Small intestine (tissue), 7 donors: ENCODE measurements around the gene PRKN. TPM values are rescaled to one million over a fixed set of nuclear protein-coding genes. Genes with fewer than 3 reads are reported as not detected.

Experiments
- DNase-seq, 2 donors: peaks; one replicate each; pipeline versions ENCODE4 v3.0.0 to v3.0.0-alpha.2; 2013
- FAIRE-seq: peaks from 2 replicates; lab custom pipeline; 2012; peaks lifted over from hg19 to GRCh38; lab: Jason Lieb, UNC
- H3K27ac ChIP-seq, 3 donors: one replicate each; pipeline ENCODE4 v1.5.1; 2013; ENCODE audit warnings: low read length in 2 of 3, mild to moderate bottlenecking in 2 of 3, control low read depth in 1 of 3, inconsistent platforms in 1 of 3, low read depth in 1 of 3, moderate library complexity in 1 of 3
- H3K27me3 ChIP-seq, 3 donors: one replicate each; pipeline ENCODE4 v1.6.1; 2013; ENCODE audit warnings: low read length in 3 of 3, inconsistent platforms in 1 of 3; ENCODE audit not compliant: control insufficient read depth in 3 of 3, insufficient read depth in 3 of 3
- H3K36me3 ChIP-seq, 3 donors: one replicate each; pipeline ENCODE4 v1.6.1; 2013; ENCODE audit warnings: low read length in 3 of 3, inconsistent platforms in 1 of 3, low read depth in 1 of 3, mild to moderate bottlenecking in 1 of 3, moderate library complexity in 1 of 3; ENCODE audit not compliant: control insufficient read depth in 3 of 3, insufficient read depth in 2 of 3
- H3K4me1 ChIP-seq, 3 donors: one replicate each; pipeline ENCODE4 v1.6.1; 2013; ENCODE audit warnings: low read length in 2 of 3, inconsistent platforms in 1 of 3, low read depth in 1 of 3, mild to moderate bottlenecking in 1 of 3, moderate library complexity in 1 of 3; ENCODE audit not compliant: control insufficient read depth in 3 of 3, insufficient read depth in 2 of 3
- H3K4me3 ChIP-seq, 3 donors: one replicate each; pipeline ENCODE4 v1.5.1; 2013; ENCODE audit warnings: low read length in 3 of 3, control low read depth in 1 of 3, inconsistent platforms in 1 of 3, low read depth in 1 of 3, mild to moderate bottlenecking in 1 of 3, moderate library complexity in 1 of 3
- H3K9me3 ChIP-seq, 2 donors: one replicate each; pipeline ENCODE4 v1.6.1; 2013; ENCODE audit warnings: low read depth in 1 of 2, low read length in 1 of 2; ENCODE audit not compliant: control insufficient read depth in 2 of 2, insufficient read depth in 1 of 2
- WGBS, 3 donors: extraction: QIAGEN DNeasy Blood & Tissue Kit; methylation state at CpG; one replicate each; pipeline ENCODE4 v1.1.7; 2013; 5-methylcytosine and 5-hydroxymethylcytosine counted together
- polyA plus RNA-seq, 4 donors: library from polyadenylated mRNA; stranded (reverse) in 3 of 4; unstranded in 1 of 4; fragments of 200-250 nt in 3 of 4; fragments of 120-200 nt in 1 of 4; gene quantifications; one replicate each; pipeline versions ENCODE4 v1.2.1 to v1.2.3, GENCODE V29; 2013
- donor health status: healthy with polysubstance abuse.
- donor health status: control.
- donor health status: control.
- donor health status: Bipolar disorder and iron deficiency.
- donor health status: healthy.

The PRKN gene
- polyA plus RNA-seq, 4 donors: 0.27 to 2.3 (median 1.0) TPM

- WGBS, 3 donors: 72 to 84% (median 74%) methylated on average over 4 of the region's 4 CpGs
Measured at GRCh38 chr6:161453558-161453957, 1274.0 kb downstream of the PRKN start.

GRCh38 chr6:161452241-161452640, 1275.3 kb downstream of the PRKN start:
- 84 to 94% (median 92%) methylated on average over 3 of the region's 3 CpGs for WGBS, 3 donors
- Histone ChIP-seq H3K36me3 (no peaks in the 10 kb centered on the region), H3K27me3 (no peaks in the 10 kb centered on the region), H3K9me3 (no peaks in the 10 kb centered on the region), H3K4me3 (no peak overlapping the region), H3K27ac (no peak overlapping the region), H3K4me1 (no peaks in the 10 kb centered on the region)
- DNase-seq: no peak
- FAIRE-seq: no peak

More at GRCh38 chr6:161453558-161453957, 1274.0 kb downstream of the PRKN start:
- H3K4me3 ChIP-seq: no peak overlapping the region
- no peaks in the 10 kb centered on the region for H3K4me1 ChIP-seq
- FAIRE-seq (no peak), DNase-seq (no peak)
- no peaks in the 10 kb centered on the region for H3K27me3 ChIP-seq
- H3K27ac ChIP-seq: no peak overlapping the region
- H3K9me3 ChIP-seq: no peaks in the 10 kb centered on the region
- H3K36me3 ChIP-seq: no peaks in the 10 kb centered on the region

- Histone ChIP-seq H3K27me3 (no peaks in the 10 kb centered on the region), H3K36me3 (no peaks in the 10 kb centered on the region), H3K9me3 (no peaks in the 10 kb centered on the region), H3K4me1 (no peaks in the 10 kb centered on the region), H3K27ac (no peak overlapping the region), H3K4me3 (no peak overlapping the region)
- 88 to 91% (median 90%) methylated on average over 3 of the region's 3 CpGs for WGBS, 3 donors
- no peak for DNase-seq
- no peak for FAIRE-seq
Measured at GRCh38 chr6:161449521-161449920, 1278.0 kb downstream of the PRKN start.

GRCh38 chr6:161446949-161447348, 1280.6 kb downstream of the PRKN start:
- no peaks in the 10 kb centered on the region for H3K27me3 ChIP-seq
- no peak for DNase-seq
- H3K9me3 ChIP-seq: no peaks in the 10 kb centered on the region
- no peaks in the 10 kb centered on the region for H3K36me3 ChIP-seq
- no peak for FAIRE-seq
- H3K27ac ChIP-seq: no peak overlapping the region
- WGBS, 3 donors: 92 to 97% (median 94%) methylated on average over 7 of the region's 7 CpGs
- H3K4me1 ChIP-seq: no peaks in the 10 kb centered on the region
- no peak overlapping the region for H3K4me3 ChIP-seq

- FAIRE-seq (no peak), DNase-seq (no peak)
- H3K4me3 ChIP-seq: no peak overlapping the region
- H3K27ac ChIP-seq: no peak overlapping the region
- H3K4me1 ChIP-seq: no peaks in the 10 kb centered on the region
- H3K27me3 ChIP-seq: no peaks in the 10 kb centered on the region
- no peaks in the 10 kb centered on the region for H3K9me3 ChIP-seq
- H3K36me3 ChIP-seq: no peaks in the 10 kb centered on the region
- WGBS, 3 donors: 79 to 80% (median 80%) methylated on average over 6 of the region's 6 CpGs
Measured at GRCh38 chr6:161446296-161446925, 1281.2 kb downstream of the PRKN start.

- FAIRE-seq (no peak), DNase-seq (no peak)
- WGBS, 3 donors: 68 to 82% (median 72%) methylated on average over 20 of the region's 20 CpGs
- H3K27me3 ChIP-seq: no peaks in the 10 kb centered on the region
- no peaks in the 10 kb centered on the region for H3K36me3 ChIP-seq
- H3K4me3 ChIP-seq: no peak overlapping the region
- no peaks in the 10 kb centered on the region for H3K4me1 ChIP-seq
- H3K27ac ChIP-seq: no peak overlapping the region
- no peaks in the 10 kb centered on the region for H3K9me3 ChIP-seq
Measured at GRCh38 chr6:161445021-161445799, 1282.4 kb downstream of the PRKN start.

- 57 to 69% (median 67%) methylated on average over 15 of the region's 15 CpGs for WGBS, 3 donors
- Histone ChIP-seq H3K4me1 (no peaks in the 10 kb centered on the region), H3K27ac (no peak overlapping the region), H3K36me3 (no peaks in the 10 kb centered on the region), H3K4me3 (no peak overlapping the region), H3K9me3 (no peaks in the 10 kb centered on the region), H3K27me3 (no peaks in the 10 kb centered on the region)
- no peak for DNase-seq
- no peak for FAIRE-seq
Measured at GRCh38 chr6:161444464-161444863, 1283.1 kb downstream of the PRKN start.

- Histone ChIP-seq H3K4me1 (no peaks in the 10 kb centered on the region), H3K4me3 (no peak overlapping the region), H3K27me3 (no peaks in the 10 kb centered on the region), H3K9me3 (no peaks in the 10 kb centered on the region), H3K36me3 (no peaks in the 10 kb centered on the region), H3K27ac (no peak overlapping the region)
- 63 to 70% (median 69%) methylated on average over 8 of the region's 8 CpGs for WGBS, 3 donors
- no peak for FAIRE-seq
- DNase-seq: no peak
Measured at GRCh38 chr6:161443848-161444247, 1283.7 kb downstream of the PRKN start.
